NCI-H345 treated with DMSO at 0.1 percent for 48 hours (cell line): ENCODE measurements around the gene PIP5K1B.

Experiments used
- DNase-seq: peaks from one replicate; lab custom pipeline; 2025; ENCODE audit not compliant: unreplicated experiment; lab: John Stamatoyannopoulos, UW

PIP5K1B gene

DNA sequence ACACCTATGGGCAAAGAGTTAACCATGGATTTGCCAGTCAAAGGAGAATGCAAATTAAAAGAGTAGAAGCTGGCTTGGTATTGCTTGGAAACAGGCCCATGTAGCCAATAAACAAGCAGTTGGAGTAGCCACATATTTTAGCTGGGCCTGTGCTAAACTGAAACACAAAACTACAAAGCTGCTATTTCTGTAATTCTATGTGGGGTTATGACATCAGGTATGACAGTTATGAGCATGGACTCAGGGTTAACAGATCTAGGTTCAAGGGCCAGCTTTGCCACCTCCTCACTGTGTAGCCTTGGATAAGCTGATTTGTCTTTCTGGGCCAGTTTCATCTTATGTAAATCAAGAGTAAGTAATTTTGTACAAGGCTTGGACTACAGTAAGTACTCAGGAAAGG, 142.7 kb downstream of the PIP5K1B start:
- DNase-seq: no peak

DNA sequence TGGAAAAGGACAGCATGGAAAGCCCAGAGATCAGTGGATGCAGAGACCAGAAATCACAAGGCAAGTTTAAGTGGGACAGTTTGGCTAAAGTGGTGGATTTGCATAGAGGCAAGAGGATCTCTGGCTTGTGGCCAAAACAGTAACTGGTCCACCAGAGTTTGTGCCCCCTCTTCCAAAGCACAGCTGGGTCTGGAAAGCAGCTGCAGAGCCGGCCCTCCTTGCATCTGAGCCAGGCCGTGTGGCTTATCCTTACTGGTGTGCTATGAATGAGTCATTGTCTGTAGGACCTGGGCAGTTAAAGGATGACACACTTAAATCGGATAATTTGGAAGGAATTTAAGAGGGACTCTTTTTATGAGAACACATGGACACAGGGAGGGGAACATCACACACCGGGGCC, 146.6 kb downstream of the PIP5K1B start:
- no peak for DNase-seq

- DNase-seq: no peak
Measured at GRCh38 chr9:68852941-68853340, 147.9 kb downstream of the PIP5K1B start.

DNA sequence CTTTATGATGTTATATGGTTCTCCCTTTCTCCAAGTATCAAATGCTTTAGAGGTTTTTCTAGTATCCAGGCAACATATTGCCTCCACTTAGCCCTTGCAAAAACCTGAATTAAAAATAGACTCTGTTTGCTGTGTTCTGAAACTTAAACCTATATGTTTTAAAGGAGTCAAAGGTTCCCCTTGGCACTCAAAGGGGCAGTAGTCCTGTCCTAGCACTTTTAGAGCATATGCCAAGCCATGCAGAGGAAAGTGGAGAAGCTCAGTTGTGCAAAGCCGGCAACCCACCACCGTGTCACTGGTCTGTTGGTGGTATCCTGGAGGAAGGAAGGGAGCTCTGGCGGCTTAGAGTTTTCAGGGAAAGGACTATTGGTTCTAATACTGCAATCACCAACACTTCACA, 154.3 kb downstream of the PIP5K1B start:
- no peak for DNase-seq

GRCh38 chr9:68860419-68860818, 155.4 kb downstream of the PIP5K1B start:
- DNase-seq: no peak

DNA sequence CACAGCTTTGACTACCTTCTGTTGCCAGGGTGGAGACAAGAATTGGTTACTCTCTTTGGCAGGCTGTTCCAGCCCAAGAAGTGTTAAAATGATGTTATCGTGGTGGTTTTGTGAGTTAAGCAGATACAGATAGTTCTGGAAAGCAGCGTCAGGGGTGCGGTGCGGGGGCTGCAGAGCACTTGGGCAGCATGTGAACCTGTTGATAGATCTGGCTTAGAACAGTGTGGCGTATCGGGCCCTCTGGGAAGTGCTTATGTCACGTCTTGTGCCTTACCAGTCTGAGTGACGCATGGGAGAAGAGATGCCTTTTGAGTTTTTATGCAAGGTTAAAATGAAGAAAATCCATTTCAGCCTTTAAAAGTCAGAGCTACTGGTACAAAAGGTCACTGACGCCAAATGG, 156.4 kb downstream of the PIP5K1B start:
- no peak for DNase-seq

GRCh38 chr9:68867066-68867465, 162.0 kb downstream of the PIP5K1B start:
- DNase-seq: no peak

GRCh38 chr9:68869022-68869421, 164.0 kb downstream of the PIP5K1B start:
- DNase-seq: no peak

- DNase-seq: no peak
Measured at GRCh38 chr9:68870086-68870485, 165.0 kb downstream of the PIP5K1B start.

GRCh38 chr9:68871236-68871635, 166.2 kb downstream of the PIP5K1B start:
- no peak for DNase-seq

DNA sequence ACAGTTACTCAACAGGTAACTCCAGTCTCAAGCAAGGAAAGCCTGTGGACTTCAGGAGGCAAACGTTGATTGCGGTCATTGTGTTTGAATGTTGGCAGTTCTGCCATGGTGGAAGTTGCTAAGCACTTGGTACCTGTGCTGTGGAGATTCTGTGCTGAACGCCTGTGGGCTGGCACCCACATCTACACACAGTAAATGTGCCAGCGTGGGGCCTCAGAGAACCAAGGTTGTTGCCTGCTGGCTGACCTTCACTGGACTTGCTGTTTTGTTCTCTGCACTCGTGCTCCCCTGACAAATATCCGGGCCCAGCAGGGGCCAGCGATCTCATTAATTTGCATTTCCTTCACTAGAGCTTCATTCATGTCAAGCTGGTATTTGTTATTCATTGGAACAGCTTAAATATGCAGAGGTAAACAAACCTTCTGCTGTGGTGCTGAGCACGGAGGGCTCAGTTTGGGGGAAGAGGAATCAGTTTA, 167.0 kb downstream of the PIP5K1B start:
- DNase-seq: no peak

DNA sequence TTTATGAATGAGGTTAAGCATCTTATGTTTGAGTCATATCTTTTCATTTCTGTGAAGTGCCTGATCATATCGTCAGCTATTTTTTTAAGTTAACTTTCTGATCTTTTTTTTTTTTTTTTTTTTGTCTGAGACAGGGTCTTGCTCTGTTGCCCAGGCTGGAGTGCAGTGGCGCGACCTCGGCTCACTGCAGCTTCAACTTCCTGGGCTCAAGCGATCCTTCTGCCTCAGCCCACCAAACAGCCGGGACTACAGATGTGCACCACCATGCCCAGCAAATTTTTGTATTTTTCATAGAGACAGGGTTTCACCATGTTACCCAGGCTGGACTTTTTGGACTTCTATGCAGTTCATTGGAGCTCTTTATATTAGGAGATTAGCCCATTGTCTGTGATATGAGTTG, 168.1 kb downstream of the PIP5K1B start:
- DNase-seq: no peak

DNA sequence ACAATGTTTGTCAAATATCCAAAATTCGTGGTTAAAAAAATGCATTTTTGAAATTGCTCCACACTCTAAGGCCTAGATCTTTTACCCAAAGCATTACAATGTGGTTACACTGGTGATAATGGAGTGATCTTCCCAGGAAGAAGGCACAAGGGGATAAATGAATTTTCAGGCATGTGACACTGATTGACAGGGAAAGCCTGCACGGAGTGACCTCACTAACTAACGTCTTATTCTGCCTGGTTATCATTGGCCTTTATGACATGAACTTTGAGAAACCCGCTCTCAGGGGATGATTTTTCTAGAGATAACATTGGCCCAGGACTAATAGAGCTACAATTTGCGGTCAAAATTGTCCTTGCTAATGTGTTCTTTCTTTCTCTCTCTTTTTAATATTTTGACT, 171.2 kb downstream of the PIP5K1B start:
- no peak for DNase-seq

- no peak for DNase-seq
Measured at GRCh38 chr9:68876681-68877080, 171.6 kb downstream of the PIP5K1B start.

GRCh38 chr9:68877219-68877618, 172.2 kb downstream of the PIP5K1B start:
- DNase-seq: no peak

DNA sequence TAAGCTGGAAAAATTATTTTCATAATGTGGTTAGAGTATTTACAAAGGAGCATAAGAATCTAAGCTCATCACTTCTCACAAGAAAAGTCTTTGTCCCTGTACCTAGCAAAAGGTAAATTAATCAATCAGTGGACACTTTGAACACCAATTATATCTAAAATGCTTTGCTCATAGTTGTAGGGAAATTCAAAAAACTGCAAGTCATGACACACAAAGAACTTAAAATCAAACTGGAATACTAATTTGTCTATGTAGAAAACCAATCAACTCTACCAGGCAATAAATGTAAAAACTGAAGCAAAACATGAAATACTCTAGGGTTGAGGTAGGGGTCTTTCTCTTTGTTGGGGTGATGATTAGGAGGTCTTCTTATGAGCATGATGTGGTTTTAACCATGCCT, 173.4 kb downstream of the PIP5K1B start:
- no peak for DNase-seq

GRCh38 chr9:68883224-68883623, 178.2 kb downstream of the PIP5K1B start:
- no peak for DNase-seq

DNA sequence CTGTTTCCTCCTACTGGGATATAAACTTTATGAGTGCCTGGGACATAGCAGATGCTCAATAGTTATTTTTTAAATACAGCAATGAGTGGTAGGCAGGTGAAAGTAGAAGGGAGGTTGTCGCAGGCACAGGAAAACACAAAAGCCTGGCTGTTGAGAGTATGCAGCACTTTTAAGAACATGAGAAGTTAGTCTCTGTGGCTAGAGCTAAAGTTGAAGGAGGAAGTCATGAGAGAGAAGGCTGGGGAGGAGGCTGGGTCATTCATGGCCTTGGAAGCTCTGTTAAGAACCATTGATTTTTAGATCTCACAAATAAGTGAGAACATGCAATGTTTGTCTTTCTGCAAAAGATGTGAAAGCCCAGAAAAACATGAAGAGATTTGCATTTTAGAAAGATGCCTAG, 182.2 kb downstream of the PIP5K1B start:
- no peak for DNase-seq

DNA sequence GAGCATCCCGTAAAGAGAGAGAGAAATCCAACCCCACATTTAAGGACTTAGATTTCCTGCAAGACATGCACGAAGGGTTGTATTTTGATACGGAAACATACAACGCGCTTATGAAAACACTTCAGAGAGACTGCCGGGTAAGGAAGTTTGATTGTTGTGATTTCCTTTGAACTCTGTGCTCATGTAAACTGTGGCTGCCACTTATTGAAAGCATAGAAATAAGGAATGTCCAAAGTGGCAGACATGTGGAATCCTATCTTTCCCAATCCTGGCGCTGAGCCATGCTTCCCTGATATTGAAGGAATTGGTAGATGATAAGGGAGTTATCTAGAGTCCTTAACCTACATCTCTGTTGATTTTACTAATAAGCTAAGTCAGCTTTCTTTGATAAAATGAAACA, 189.5 kb downstream of the PIP5K1B start:
- DNase-seq: no peak

DNA sequence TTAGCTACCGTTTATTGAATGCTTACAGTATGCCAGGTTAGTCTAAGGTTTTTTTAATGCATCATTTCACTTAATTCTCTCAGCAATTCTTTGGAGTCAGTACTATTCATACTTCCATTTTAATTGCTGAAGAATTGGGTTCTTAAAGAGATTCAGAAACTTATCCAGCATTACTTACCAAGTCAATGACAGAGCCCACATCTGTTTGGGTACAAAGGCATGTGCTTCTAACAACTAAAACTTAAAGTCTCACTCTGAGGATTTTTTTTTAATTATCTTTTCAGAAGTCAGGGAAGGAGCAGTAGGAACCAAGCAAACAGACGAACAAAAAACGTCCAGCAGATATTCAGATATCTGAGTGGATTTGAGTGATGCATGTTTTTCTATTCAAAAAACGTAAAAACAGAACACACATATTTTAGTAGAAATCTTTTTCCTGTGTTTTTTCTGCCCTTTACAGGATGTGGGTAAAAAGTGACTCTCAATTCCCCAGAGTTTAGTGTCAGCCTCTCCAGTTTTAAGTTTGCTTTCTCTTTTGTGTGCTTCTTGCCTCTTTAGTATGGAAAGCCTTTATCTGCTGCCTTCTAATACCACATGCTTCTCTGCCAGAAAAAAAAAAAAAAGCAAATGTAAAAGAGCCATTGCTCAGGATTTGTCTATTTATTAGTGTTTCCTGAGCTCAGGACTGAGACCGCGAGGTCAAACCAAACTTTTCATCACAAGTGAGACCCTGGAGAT, 190.9 kb downstream of the PIP5K1B start:
- DNase-seq: no peak

DNA sequence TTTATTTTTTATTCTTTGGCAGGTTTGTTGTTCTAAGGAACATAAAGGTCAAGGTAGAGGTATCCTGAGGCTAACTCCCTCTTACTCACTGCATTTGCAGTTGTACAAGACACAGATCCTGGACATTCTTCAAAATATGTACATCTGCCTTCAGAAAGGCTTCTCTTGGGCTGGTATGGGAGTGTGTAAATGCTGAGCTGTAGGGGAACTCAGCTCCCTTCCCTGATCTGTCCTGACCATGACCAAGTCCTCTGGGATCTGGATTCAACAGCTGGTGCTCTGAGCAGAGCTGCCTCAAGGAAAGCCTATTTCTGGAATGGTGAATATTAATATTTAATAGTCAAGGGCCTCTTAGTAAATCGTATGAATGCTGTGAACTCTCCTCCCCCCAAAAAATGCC, 191.4 kb downstream of the PIP5K1B start:
- no peak for DNase-seq

DNA sequence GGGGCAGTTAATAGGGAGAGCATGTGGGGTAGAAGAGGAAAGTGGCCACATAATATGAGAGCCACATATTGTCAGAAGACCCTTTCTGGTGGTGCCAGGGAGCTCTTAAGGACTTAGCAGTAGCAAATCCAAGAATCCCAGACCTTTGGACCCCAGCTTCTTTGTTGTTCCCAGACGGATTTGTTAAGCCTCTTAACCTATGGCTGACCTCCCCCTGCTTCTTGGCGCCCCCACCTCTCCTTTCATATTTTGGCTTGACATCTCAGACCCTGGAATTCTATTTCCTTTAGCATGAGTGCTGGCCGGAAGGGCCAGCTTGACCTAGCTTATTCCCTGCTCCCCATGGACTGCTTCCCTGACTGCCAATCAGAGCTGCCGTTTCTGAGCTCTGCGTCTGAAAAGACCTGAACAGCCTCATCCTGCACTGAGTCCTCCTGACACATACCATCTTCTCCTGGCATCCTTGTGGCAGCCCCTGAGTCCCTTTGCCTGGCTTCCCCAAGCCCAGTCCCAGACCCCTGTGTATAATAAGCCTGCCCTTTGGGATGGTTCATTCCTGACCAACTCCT, 192.6 kb downstream of the PIP5K1B start:
- no peak for DNase-seq
